Activated T-cell treated with anti-CD3 and anti-CD28 coated beads for 48 hours (primary cell): Measurements from ENCODE around the gene FRMPD4.

Source experiments
- DNase-seq: peaks from one replicate; pipeline ENCODE4 v3.0.0-alpha.2; 2020; ENCODE audit warnings: low read depth

The FRMPD4 gene

DNA sequence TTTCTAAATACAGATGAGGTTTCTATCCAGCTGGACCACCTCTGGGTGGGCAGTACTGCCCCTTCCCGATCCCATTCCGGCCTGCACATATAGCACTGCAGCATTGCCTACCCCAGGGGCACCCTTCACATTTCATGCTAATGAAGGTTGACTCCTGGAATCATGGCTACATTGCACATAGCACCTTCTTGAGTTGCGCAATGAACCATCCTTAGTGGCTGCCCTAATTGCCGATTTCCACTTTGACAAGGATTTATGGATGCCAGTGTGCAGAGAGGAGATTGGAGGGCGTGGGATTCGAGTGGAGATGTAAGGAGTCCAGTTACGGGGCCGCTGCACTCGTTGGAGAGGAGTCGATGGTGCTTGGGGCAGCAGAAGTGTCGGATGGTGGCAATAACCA is 229.0 kb downstream of the FRMPD4 start:
- no peak for DNase-seq

DNA sequence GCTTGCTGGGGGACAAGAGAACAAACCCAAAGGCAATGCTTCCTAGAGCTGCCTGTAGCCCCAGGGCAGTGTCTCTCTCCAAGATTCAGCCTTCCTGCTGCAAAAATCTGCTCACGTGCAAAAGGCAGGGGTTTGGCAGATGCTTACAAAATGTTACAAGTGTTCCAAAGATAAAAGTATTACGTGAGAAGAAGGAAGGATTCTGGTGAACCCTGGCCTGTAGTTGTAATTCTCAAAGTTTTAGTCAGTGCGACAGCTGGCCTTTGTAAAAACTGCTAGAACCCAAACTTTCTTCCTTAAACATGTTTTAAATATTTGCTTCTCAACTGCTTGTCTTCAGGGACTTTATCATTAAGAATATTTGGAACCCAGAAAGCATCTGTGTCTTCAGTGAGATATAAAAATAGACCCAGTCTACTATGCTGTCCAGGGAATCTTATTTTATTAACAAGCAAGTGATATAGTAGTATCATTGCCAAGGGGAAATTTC is 232.3 kb downstream of the FRMPD4 start:
- DNase-seq = no peak

DNA sequence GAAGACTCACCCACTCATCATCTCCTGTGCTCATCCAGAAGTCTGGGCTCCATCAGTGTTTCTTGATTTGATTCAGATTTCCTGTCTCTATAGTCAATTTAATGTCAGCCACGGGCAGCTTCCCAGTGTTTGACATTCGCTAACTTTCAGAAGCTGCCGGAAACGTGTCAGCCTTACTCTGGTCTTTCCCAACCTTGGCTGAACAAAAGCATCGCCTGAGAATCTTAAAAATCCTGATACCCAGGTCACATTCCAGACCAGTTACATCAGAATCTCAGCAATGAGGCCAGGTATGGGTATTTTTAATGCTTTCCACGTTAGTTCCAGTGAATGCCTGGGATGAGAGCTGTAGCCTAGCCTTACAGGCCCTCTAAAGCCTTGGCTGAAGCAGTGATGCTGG is 233.8 kb downstream of the FRMPD4 start:
- no peak for DNase-seq

DNA sequence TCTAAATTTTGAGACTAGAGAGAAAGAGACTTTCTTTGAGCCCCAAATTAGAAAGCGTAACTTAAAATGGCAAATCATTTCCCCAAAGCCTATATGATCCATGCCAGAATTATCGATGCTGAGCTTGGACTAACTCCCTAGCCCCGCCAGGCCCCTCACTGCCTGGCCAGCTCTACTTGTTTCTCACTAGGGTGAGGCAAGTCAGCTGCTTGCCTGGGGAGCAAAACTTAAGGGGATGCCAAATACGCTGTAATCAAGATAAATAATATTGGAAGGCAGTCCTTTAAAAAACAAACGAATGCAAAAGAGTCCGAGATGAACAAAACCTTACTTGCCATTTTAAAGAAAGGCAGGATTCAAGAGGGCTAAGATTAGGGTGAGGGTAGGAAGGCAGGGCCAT is 236.0 kb downstream of the FRMPD4 start:
- DNase-seq = no peak

DNA sequence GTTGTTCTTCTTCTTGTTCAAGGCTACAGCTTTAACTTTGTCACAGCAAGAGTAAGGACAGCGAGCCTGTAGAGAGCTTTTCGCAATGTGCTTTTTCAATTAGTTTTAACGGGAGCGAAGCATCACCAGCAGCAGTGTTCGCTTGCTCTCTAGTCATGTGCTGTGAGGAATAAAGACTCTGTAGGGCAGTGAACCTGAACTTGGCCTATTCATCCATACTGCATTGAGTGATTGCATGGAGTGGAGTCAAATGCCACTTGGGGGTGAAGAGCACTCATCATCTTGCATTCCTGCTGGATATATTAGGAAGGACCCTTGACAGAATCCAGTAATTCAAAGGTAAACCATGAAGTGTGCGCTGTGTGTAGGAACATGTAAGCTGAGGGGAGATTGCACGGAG is 240.0 kb downstream of the FRMPD4 start:
- DNase-seq = no peak

DNA sequence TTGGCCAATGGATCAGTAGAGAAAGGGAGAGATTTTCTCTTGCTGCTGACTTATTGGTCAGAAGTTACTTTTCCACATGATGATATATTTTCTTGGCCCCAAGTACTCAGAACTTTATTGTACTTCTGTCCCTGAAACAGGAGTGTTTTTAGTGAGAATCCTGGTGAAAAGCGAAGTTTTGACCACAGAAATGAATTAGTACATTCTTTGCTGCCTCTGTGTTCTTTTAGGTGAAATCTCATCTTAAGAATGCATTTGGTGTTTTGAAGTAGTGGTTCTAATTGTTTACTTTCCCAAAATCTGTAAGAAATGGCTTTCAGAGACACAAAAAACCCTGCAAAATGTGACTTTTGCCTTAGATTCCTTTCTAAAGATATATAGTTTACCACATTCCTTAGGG is 240.4 kb downstream of the FRMPD4 start:
- DNase-seq = no peak

DNA sequence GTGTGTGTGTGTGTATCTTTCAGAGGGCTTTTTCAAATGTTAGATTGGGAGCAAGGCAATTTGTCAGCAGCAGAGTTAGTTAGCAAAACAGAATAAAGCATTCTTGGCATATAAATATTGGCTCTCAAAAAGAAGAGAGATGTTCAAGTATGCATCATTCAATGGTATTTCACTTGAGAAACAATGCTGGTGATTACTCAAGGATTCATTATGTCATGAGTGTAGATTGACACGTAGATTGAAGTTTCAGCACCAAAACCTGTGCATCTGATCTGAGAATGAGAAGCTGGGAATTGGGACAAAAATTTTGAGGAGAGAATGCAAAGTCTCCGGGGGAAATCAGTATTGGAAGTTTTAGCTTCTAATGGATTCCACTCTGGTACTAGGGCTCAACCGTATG is 241.4 kb downstream of the FRMPD4 start:
- DNase-seq = no peak

DNA sequence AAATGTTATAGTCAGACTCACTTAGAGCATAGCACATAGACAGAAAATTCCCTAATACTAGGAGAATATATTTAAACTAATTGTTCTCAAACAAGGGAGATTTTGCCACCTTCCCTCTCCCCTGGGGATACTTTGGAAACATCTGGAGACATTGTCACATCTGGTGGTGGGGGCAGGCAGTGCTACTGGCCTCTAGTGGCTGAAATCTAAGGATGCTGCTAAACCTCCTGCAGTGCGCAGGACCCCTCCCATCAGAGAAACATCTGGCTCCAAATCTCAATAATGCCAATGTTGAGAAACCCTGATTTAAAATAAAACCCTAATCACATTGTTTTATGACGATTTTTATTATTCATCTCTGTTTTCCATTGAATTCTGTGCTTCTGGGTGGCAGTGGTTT is 244.9 kb downstream of the FRMPD4 start:
- DNase-seq = no peak

DNA sequence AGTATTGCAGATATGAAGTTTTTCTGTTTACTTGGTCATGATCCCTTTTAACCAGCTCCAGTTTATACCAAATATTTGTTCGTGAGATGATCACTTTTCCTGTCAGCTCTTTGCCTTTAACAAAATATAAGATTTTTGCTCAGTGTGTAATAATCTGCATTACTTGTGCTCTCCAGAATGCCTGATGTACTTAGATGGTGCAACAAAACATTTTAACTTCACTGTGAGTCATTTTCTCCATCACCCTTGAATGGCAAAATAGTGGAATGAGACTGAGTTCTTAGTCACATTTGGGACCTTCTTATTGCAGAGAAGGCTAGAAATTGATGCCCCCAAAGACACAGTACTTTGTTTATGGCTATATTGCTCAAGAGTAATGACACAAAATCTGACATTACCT is 252.0 kb downstream of the FRMPD4 start:
- no peak for DNase-seq

DNA sequence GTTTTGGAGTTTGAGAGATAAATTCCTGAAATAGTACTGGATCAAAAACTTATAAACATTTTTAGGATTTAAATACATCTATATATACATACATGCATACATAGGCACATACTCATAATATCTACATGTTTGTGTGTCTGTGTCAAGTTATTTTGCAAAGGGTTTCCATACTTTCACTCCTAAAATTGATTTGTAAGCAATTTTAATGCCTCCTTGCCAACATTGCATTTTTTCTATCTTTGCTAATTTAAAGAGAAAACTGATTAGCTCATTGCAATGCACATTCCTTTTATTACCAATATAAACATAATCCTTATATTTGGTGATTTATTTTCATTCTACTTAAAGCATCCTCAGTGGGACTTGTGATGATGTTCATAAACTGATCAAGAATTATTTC is 258.3 kb downstream of the FRMPD4 start:
- DNase-seq = no peak

DNA sequence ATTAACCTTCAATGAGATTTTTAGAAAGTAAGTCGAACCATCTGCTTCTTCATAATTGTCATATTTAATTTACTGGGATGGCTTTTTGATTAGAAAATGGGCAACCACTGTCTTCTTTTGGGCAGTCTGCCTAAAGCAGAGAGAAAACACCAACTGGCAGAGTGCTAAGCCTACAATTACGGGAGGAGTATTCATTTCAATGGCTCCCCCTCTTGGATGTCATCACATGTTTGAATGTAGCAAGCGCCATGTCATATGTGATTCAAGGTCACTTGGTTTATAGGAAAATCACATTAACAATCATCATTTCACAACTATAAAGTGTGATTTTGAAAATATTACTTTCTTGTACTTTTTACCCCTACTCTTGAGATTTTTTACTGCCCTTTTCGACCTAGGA is 261.9 kb downstream of the FRMPD4 start:
- DNase-seq = no peak

DNA sequence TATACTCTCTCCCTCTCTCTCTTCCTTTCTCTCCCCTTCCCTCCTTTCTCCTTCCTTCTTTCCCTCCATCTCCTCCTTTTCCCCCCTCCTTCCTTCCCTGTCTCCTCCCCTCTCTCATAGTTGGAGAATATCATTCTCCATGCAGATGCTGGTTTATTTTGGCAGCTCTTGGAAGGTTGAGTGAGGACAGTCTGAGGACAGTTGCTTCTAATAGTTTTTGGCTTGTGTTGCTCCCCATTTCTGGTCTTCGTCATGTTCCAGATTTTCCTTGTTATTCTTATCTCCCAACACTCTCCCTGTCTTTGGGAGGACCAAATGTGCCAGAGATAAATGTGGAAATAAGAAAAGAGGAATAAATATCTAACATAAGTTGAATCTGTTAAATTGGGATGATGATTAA is 263.0 kb downstream of the FRMPD4 start:
- no peak for DNase-seq

DNA sequence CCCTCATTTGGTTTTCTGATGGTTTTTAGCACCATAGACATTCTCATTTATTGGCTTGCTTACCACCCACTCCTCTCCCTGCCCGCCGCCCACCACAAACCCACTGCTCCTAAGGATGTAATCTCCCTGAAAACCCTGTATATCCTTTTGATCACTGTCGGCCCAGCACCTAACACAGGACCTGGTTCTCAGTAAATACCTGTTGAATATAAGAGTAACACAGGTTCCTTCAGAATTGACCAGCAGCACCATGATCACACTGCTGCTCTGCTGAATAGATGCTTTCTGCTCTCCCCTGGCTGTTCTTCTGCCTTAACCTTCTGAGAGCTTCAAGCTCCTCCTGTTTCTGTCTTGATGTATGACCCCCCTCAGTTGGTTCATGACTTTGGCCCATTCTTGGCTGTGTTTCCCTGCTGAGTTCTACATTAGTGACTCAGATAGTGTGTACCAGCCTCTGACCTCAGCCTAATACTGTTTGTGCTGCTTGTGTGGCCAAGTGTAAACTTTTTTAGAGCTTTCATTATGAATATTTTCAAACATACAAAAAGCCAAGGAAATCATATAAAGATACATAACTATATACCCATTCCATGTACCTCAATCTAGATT is 265.3 kb downstream of the FRMPD4 start:
- no peak for DNase-seq

DNA sequence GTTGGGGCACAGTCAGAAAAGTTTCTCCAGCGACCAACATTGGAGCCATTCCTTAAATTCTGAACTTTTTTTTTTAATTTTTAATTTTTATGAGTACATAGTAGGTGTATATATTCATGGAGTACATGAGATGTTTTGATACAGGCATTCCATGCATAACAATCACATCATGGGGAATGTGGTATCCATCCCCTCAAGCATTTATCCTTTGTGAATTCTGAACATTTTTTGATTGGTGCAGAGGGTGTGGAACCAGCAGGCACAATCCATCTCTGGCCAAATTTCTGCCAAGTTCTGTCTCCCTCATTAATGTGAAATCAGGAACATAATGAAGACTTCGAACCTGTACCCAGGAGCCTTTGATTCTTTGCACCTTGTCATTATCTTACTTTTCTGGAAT is 267.0 kb downstream of the FRMPD4 start:
- DNase-seq = no peak

DNA sequence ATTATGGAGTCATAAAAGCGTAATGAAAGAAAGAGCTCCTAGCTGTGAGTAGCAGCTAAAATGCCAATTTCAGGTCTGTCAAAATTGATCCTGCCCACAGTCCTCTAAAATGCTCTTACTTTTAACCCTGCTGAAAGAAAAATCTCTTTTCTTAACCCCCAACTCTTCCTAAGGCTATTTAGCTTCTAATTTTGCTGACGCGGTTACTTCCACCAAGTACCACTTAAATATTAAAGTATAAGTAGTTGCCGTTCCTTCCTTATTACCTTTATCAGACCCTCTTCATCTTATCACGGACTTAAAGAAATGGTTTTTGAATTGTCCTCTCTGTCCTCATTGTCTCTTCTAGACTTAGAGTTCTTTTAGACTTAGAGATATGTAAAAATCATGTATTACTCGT is 272.2 kb downstream of the FRMPD4 start:
- DNase-seq = no peak

DNA sequence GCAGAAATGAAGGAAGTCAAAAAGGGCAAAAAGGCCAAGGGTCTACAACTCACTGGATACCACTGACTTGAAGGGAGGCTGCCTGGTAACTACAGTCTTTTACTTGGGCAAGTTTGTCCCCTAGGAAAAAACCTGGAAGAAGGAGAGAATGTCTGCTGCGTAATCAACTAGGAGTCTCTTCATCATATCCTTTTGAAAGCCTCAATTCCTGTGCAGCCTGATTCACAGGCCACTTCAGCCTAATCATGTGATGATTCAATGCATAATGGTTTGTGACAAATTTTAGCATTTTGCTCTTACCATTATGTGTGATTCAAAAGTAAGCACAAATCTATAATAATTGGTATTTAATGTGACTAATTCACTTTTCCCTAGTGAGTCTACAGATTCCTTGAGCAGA is 273.6 kb downstream of the FRMPD4 start:
- DNase-seq = no peak

DNA sequence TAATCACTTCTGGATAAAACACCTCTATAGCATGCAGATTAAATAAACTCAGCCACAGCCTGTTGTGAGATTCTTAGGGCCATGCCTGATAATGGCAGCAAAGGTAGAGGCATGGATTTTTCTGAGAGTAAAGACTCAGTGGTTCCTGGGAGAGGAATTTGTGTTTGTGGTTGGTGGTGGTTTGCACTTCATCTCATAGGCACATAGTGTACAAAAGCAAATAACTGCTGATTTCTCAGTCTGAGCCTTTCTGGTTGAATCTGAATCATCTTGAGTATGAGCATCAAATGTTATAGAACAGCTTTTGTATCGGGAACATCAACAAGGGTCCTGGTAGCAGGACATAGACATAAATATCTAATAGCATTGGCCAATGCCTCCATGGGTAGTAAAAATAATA is 274.3 kb downstream of the FRMPD4 start:
- DNase-seq = no peak

DNA sequence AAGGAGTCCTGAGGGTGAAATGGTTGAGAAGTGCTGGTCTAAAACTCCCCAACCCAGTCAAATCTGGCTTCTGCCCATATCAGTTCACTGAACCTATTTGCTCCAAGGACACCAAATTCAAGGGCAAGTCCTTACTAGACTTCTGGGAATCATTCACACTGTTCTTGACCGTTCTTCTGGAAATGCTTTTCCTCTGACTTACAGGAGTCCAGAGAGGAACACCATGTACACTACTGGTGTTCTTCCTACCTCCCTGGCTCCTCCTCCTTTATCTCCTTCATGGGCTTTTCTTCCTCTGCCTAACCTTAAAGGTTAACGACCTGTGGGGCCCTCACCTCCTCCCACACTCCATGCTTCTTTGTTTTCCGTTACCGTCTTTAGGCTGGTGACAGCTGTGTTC is 281.3 kb downstream of the FRMPD4 start:
- no peak for DNase-seq

DNA sequence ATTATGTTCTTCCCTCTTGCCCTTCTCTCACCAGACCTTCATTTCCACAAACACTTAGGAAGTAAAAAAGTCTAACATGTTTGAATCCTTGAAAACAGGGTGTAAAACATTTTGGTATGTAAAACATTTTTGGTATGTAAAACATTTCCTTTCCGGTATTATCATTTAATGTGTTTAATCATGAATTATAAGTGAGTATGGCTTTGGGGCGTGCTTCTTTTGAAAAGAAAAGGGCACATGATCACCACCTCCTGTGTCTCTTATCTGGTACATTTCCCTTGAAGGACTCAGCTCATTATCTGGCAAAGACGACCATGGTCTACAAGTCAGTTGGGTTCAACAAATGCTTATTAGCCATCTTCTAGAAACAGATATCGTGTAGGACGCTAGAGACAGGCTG is 283.6 kb downstream of the FRMPD4 start:
- DNase-seq = no peak

DNA sequence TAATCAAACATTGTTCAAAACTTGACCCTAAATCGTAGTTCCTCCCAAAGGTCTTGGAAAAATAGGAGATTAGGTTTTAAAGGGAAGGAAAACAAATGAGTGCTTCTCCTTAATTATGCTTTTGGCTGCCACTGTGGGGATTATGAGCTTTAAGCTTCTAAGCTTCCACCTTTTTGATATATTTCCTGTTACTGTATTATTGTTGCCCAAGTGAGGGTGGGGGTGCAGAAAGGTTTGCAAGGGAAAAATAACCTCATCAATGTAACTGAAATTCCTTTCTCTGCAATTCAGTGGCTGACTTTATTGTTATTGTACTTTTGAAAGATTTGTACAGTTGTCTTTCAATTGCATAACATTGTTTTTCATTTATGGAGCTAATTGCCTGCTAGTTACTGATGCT is 285.1 kb downstream of the FRMPD4 start:
- no peak for DNase-seq

DNA sequence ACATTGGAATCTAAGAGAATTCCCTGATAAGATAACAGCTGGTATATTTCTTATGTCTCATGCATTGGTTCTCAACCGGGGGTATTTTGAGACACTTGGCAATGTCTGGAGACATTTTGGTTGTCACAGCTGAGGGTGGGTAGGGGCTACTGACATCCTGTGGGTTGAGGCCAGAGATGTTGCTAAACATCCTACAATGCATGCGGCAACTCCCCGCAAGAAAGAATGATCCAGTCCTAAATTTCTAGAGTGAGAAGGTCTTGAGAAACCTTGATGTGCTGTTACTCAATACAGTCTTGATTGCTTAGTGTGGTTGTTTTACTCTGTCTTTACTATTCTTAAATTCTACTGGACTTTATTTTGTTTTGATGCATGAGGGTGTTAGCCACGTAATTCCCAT is 287.2 kb downstream of the FRMPD4 start:
- DNase-seq = no peak

DNA sequence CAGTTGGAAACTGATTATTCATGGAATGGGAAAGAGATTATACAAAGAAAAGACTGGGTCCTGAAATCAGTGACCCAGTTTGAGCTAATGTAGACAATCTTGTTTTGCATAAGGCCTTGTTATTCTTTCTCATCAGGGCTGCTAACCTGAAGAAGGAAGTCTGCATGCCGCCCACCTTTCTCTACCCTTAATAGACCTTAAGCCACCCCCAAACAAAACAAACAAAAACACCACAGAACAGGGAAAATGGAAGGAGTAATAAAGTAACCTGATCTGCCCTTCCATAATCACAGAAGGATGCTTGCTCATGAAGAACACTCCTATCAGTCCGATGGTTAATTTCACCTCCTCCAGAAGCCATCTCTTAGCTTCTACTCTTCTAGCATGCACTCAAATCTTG is 288.1 kb downstream of the FRMPD4 start:
- DNase-seq = no peak

DNA sequence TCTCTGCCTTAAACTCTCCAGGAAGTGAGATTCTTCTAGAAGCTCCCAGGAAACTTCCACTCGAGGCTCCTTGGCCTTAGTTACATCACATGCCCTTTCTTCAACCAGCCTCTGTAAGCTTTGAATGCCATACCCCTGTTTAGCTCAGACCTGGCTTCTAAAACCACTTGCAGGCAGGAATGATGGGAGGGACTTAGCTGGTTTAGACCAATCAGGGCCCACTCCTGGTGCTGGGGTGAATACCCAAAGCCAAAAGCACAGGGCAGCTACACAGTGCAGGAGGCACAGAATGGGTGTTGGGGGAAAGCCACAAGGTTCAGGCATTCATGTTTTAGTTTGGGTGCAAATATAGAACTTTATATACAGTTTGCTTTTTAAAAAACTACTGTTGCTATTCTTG is 296.2 kb downstream of the FRMPD4 start:
- DNase-seq = no peak

DNA sequence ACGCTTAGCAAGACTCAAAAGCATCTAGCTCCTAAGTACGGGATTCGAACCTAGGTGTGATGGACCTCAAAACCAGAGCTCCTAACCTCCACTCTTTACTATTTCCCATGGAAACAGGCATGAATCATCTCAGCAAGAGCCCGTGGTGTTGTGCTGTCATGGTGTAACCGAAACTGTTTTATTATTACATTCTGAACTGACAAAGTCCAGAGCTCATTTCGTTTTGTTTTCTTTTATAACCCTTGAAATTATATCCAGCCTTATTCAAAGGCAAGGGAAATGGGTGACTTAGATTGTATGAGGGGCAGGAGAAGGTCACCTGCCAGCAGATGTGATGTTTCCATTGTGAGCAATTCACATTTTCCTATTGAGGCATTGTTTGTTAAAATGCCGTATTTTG is 301.1 kb downstream of the FRMPD4 start:
- DNase-seq = no peak

DNA sequence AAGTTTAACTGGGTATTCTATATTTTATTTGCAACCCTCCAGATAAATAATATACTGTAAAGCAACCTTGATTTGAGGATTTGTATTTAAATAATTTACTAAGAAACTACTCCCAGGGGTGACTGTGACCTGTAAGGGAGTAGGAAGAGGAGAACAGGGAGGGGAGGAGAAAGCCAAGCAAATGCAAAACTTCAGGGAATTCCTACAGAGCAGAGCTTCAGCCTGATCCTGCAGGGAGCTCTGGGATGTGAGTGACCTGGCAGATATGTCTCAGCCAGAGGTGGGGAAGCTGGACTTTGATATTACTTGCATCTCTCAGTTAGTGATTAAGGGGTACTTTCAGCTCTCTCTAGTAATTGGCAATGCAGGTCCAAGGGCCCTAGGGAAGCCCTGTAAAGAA is 302.0 kb downstream of the FRMPD4 start:
- DNase-seq = no peak
